ENCODE data around the gene KLHL22. TPM values are rescaled to one million over a fixed set of nuclear protein-coding genes. Genes with fewer than 3 reads are reported as not detected.
"Not testable (repeated sequence)": the region's sequence is repeated elsewhere in the genome, so short reads cannot be mapped to it uniquely, and the experiment has no call there.

KLHL22 gene
- total RNA-seq, 3 donors from 2014 or later: 4.6 to 5.8 (median 5.7) TPM

DNA sequence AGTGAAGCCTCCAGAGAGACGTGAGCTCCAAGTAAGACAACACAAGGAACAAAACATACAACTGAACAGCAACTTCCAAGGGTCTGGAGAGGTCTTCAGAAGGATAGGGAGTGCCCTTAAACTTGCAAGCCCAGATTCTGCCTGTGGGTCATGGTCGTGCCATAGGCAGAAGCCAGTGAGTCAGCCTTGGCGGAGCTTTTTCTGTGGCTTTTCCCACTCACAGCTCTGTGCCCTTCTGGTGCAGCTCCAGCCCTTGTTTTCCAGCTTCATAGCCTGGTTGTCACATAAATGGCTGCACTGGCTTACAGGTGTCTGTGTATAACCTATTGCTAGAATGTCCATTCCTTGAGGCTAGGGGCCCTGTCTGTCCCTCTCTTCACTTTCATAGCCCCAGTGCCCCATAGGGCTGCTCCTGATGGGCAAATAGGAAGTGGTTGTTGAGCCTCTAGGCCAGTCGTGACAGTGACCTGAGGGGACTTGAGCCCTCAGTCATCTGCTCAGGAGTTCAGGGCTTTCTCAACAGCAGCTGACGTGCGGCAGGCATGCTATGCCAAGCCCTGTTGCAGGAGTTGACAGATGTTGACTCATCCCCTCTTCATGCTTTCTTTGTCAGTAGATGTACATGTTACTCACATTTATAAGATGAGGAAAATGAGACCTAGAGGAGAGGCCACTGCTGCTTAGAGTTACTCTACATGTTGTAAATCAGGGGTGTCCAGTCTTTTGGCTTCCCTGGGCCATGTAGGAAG lies 19.2 kb upstream of the KLHL22 start:
- Mint-ChIP-seq H3K4me3 (peak overlapping the region; percentile 23), H3K4me1 (ENCODE audit: low read depth) (peaks cover 81% of the 10 kb centered on the region), H3K9me3 (no peaks in the 10 kb centered on the region), H3K27me3 (ENCODE audit: low read depth) (no peaks in the 10 kb centered on the region), H3K36me3 (ENCODE audit: insufficient read depth) (peaks cover 22% of the 10 kb centered on the region)
- no peak for DNase-seq
- ATAC-seq: peak; percentile 75 to 76

DNA sequence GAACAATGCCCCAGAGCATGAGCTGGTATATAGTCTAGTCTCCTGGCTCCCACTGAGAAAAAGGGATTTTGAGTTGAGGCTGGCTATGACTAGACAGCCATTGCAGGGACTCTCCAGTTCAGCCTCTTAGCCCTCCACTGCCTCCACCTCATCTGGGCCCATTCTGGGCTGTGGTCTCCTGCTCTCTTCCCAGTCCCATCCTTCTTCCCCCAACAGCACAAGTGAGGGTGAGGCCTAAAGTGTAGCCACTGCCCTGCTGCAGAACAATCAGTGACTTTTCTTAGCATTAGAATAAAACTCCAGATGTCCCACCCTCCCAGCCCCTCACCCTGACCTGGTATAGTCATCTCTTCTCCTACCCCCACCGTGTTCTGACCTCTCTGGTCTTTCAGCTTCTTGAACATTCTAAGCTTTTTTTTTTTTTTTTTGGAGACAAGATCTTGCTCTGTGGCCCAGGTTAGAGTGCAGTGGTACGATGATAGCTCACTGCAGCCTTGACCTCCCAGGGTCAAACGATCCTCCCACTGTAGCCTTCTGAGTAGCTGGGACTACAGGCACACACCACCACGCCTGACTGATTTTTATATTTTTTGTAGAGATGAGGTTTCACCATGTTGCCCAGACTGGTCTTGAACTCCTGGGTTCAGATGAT lies 16.1 kb upstream of the KLHL22 start:
- no peaks in the 10 kb centered on the region for H3K27me3 Mint-ChIP-seq (ENCODE audit: low read depth)
- no peak overlapping the region for H3K4me3 Mint-ChIP-seq
- ATAC-seq: no peak
- H3K36me3 Mint-ChIP-seq (ENCODE audit: insufficient read depth): peaks cover 21% of the 10 kb centered on the region
- no peak for DNase-seq
- H3K9me3 Mint-ChIP-seq: no peaks in the 10 kb centered on the region
- H3K4me1 Mint-ChIP-seq (ENCODE audit: low read depth): peaks cover 79% of the 10 kb centered on the region

DNA sequence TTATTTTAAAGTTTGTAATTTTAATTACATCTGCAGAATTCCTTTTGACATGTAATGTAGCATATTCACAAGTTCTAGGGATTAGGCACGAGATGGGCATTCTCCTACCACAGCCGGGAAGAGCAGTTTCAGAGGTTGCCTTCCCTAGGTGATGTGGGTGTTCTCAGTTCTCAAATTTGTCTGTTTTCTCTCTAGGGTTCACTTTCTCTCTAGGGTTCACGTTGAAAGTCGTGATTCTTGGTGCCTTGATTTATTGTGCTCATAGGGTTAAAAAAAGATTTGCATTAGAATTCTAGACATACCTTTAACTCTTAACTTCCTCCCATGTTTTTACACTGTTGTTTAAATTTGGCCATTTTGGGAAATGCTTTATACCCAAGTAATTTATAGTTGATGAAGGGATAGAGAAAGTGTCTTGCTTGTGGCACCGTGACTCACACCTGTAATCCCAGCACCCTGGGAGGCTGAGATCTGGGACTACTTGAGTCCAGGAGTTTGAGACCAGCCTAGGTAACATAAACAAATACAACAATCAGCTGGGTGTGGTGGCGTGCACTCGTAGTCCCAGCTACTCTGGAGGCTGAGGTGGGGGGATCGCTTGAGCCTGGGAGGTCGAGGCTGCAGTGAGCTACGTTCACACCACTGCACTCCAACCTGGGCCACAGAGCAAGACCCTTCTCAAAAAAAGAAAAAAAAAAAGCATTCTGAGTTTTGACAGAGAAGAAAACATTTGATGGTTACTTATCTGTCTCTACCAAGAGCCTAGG lies 15.4 kb upstream of the KLHL22 start:
- no peak for DNase-seq
- H3K4me1 Mint-ChIP-seq (ENCODE audit: low read depth): peaks cover 76% of the 10 kb centered on the region
- no peaks in the 10 kb centered on the region for H3K9me3 Mint-ChIP-seq
- no peaks in the 10 kb centered on the region for H3K27me3 Mint-ChIP-seq (ENCODE audit: low read depth)
- H3K36me3 Mint-ChIP-seq (ENCODE audit: insufficient read depth): peaks cover 21% of the 10 kb centered on the region
- ATAC-seq: no peak
- peak overlapping the region; percentile 43 for H3K4me3 Mint-ChIP-seq

DNA sequence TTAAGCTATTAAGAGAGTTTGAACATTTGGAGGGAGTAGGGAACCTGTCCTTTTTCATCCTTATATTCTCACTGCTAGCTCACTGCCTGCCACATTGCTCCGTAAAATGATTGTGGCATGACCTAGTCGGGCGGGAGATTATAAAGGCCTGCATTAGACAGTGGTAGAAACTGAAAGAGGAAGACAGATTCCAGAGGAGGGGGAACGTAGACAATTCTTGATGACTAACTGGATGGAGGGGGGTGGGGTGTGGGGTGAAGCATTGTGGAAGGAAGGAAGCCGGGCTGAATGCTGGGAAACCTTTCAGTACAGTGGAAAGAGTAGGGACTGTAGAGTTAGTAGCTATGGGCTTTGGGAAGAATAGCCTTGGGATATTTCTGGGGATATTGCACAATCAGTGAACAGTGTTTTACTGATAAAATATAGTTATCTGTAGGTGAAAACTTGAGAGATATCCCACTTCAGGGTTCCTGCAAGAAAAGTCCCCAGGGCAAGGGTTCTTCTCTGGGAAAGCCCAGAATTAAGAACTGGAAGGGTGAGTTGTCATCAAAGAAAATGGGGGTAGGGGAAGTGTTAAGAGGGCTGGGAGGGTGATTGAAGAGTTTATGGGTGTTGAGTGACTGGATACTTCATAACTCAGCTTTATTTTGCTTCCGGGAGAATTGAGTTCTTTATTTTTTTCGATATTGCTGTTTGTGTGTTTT lies 13.9 kb upstream of the KLHL22 start:
- peaks cover 67% of the 10 kb centered on the region for H3K4me1 Mint-ChIP-seq (ENCODE audit: low read depth)
- DNase-seq (peak; percentile 54), ATAC-seq (peak; percentile 41 to 44)
- no peaks in the 10 kb centered on the region for H3K9me3 Mint-ChIP-seq
- H3K4me3 Mint-ChIP-seq: peak overlapping the region; percentile 97
- H3K36me3 Mint-ChIP-seq (ENCODE audit: insufficient read depth): peaks cover 16% of the 10 kb centered on the region
- no peaks in the 10 kb centered on the region for H3K27me3 Mint-ChIP-seq (ENCODE audit: low read depth)

DNA sequence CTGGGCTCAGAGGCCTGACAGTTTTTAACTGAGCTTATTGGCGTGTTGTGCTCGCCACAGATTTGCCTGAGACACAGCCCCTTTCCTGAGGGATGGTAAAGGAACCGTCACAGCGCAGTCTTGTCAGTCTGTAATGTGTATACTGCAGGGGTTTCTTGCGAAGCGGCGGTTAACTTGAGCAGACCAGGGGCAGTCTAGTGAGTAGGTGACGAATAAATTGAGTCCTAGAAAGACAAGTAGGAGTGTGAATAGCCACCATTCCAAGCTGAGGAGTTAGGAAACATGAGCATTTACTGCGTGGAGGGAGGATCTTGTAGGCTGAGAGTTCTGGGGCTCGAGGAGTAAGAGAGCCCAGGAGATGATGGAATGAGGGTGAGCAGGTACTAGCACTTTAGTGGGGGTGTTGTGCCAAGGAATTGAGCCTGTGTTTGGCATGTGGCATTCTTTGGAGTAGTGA lies 13.2 kb upstream of the KLHL22 start:
- ATAC-seq (no peak), DNase-seq (no peak)
- Mint-ChIP-seq H3K4me3 (peak overlapping the region; percentile 97), H3K4me1 (ENCODE audit: low read depth) (peaks cover 61% of the 10 kb centered on the region), H3K27me3 (ENCODE audit: low read depth) (no peaks in the 10 kb centered on the region), H3K9me3 (no peaks in the 10 kb centered on the region), H3K36me3 (ENCODE audit: insufficient read depth) (peaks cover 11% of the 10 kb centered on the region)

DNA sequence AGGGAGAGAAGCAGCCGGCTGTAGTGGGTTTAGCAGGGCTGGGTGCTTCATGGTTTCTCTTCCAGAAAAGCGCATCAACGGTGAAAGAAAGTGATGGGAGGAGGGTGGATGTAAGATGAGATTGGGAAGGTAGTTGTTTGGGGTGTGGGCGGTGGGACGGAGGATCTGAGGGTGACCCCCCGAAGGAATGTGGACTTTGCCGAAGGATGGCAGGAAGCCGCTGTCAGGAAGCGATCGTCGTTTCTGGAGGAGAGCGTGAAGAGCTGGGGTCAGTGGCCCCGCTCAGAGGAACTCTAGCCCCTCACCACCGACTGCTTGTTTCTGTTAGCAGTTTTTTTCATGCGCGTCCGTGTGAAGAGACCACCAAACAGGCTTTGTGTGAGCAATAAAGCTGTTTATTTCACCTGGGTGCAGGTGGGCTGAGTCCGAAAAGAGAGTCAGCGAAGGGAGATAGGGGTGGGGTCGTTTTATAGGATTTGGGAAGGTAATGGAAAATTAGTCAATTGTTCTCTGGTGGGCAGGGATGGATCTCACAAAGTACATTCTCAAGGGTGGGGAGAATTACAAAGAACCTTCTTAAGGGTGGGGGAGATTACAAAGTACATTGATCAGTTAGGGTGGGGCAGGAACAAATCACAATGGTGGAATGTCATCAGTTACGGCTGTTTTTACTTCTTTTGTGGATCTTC lies 12.6 kb upstream of the KLHL22 start:
- ATAC-seq; H3K9me3 Mint-ChIP-seq; DNase-seq; H3K27me3 Mint-ChIP-seq (ENCODE audit: low read depth): not testable (repeated sequence)
- Mint-ChIP-seq H3K4me3 (peak overlapping the region; percentile 97), H3K4me1 (ENCODE audit: low read depth) (peaks cover 55% of the 10 kb centered on the region), H3K36me3 (ENCODE audit: insufficient read depth) (peaks cover 11% of the 10 kb centered on the region)

DNA sequence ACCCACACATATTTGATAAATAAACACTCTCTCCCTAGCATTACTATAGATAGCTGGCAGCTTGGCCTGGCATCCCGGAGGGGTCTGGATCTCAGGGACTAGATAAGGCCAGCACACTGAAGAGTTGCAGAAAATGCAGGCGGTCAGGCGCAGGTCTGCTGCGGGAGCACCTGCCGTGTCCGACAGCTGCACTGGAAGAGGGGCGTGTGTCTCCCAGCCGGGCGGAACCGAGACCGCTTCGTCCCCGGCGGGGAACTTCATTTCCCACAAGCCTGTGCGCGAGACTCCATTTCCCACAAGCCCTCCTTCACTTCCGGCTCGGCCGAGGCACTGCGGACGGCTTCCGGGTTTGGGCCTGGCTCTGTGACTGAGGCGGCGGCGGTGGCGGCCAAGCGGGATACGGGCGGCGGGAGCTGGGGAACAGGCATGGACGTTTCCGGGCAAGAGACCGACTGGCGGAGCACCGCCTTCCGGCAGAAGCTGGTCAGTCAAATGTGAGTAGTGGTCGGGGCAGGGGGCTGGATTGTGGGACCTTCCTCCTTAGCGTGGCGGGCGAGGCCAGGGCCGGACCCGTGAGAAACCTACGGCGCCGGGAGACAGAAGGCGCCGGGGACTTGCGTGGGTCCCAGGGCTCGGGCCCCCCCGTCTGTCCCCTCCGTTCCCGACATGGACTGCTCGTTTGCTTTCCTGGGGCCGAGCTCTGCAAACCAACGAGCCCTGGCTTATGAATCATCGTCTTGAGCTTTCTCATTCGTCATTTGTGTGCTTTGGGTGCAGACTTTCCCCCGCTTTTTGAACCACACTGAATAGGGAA lies 11.9 kb upstream of the KLHL22 start, which contains the start of gene MED15:
MED15 (plus strand) TSS at position 358 of the 814 bp plus-strand sequence; CDS start at position 427, 69 bp downstream.
- no peaks in the 10 kb centered on the region for H3K9me3 Mint-ChIP-seq
- H3K4me3 Mint-ChIP-seq: peak within 1 kb of the TSS; percentile 97
- H3K4me1 Mint-ChIP-seq (ENCODE audit: low read depth): peaks cover 55% of the 10 kb centered on the region
- H3K36me3 Mint-ChIP-seq (ENCODE audit: insufficient read depth): peaks cover 11% of the 10 kb centered on the region
- DNase-seq (peak; percentile 80), ATAC-seq (peak; percentile 87 to 88)
- no peaks in the 10 kb centered on the region for H3K27me3 Mint-ChIP-seq (ENCODE audit: low read depth)

DNA sequence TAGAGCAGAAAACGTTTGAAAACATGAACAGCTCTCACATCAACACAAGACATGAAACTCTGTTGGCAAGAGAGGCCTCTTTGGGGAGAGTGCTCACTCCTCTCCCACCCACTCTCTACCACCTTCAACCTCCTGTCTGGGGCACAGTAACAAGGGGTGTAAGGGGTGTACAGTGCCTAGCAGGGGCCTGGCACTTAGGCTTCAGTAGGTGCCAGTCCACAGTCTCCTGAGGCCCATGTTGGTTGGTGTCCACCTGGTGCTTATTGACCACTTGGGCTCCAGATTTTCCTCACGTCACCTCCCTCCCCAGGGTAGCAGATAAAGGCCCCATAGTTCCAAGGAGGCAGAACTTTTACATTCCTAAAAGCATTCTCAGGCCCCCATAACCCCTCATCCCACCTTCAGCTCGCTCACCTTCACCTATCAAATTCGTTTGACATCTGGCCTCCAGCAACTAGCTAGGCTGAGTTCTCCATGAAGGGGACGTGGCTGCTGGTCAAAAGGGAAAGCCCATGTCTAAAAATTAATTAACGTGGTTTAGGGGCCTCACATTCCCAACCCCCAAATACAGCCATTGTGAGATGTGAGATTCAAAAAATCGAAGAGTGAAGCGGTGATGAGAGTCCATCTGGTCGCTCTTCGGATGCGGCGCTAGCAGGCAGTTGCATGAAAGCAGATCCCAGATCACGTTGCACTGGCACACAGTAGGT lies 11.1 kb upstream of the KLHL22 start:
- DNase-seq: no peak
- H3K27me3 Mint-ChIP-seq (ENCODE audit: low read depth): no peaks in the 10 kb centered on the region
- no peaks in the 10 kb centered on the region for H3K9me3 Mint-ChIP-seq
- H3K4me1 Mint-ChIP-seq (ENCODE audit: low read depth): peaks cover 47% of the 10 kb centered on the region
- peaks cover 7% of the 10 kb centered on the region for H3K36me3 Mint-ChIP-seq (ENCODE audit: insufficient read depth)
- no peak for ATAC-seq
- H3K4me3 Mint-ChIP-seq: peak overlapping the region; percentile 97

DNA sequence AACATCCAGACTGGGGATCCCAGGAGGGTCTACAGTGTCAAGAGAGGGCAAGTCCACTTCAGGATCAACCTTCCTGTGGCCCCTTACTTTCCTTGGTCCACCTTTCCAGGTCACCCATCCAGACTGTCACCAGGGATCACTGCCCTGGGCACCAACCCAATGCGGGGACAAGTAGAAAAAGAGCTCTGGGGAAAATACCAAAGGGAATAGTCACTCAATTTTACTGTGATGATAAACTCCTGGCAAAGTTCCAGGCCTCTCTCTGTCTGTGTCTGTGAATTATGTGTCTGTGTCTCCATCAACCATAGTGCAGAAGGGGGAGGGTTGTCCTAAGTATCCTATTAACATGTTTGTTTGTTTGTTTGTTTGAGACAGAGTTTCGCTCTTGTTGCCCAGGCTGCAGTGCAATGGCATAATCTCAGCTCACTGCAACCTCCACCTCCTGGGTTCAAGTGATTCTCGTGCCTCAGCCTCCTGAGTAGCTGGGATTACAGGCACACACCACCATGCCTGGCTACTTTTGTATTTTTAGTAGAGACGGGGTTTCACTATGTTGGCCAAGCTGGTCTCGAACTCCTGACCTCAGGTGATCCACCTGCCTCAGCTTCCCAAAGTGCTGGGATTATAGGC lies 8.8 kb upstream of the KLHL22 start:
- H3K36me3 Mint-ChIP-seq (ENCODE audit: insufficient read depth); DNase-seq; H3K9me3 Mint-ChIP-seq; H3K27me3 Mint-ChIP-seq (ENCODE audit: low read depth); ATAC-seq; H3K4me3 Mint-ChIP-seq: not testable (repeated sequence)
- peaks cover 24% of the 10 kb centered on the region for H3K4me1 Mint-ChIP-seq (ENCODE audit: low read depth)

DNA sequence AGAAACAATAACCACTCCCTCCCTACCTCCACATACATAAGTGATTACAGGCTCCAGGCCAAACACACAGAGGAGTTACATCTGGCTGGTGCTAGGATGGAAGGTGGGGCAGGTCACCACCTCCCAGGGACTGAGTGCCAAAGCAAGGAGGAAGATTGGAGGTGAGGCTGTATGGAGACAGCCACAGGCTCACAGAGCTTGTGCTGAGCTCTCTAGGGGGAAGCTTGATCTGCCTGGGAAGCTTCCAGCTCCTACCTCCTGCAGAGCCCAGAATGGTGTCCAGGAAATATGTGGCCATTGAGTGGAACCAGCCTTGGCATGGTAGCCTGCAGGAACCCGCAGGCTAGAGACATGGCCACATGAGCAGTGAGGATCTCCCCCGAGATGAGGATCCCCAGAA lies 8.2 kb upstream of the KLHL22 start:
- Mint-ChIP-seq H3K27me3 (ENCODE audit: low read depth) (no peaks in the 10 kb centered on the region), H3K4me1 (ENCODE audit: low read depth) (peaks cover 18% of the 10 kb centered on the region), H3K36me3 (ENCODE audit: insufficient read depth) (peaks cover 5% of the 10 kb centered on the region), H3K9me3 (no peaks in the 10 kb centered on the region), H3K4me3 (no peak overlapping the region)
- ATAC-seq (no peak), DNase-seq (no peak)

DNA sequence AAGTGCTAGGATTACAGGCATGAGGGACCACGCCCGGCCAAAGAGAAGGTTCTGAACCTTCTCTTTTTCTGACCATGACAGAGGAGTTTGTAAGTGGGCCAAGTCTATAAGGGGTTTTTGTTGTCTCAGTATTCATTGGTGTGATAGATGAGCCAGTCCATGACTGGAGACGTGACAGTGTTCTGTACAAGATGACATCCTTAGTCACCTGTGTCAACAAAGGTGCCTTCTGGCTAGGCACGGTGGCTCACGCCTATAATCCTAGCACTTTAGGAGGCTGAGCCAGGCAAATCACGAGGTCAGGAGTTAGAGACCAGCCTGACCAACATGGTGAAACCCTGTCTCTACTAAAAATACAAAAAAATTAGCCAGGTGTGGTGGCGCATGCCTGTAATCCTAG lies 4.2 kb upstream of the KLHL22 start:
- Mint-ChIP-seq H3K36me3 (ENCODE audit: insufficient read depth) (peaks cover 5% of the 10 kb centered on the region), H3K4me1 (ENCODE audit: low read depth) (peaks cover 8% of the 10 kb centered on the region), H3K27me3 (ENCODE audit: low read depth) (no peaks in the 10 kb centered on the region), H3K9me3 (no peaks in the 10 kb centered on the region), H3K4me3 (no peak overlapping the region)
- ATAC-seq (no peak), DNase-seq (no peak)

DNA sequence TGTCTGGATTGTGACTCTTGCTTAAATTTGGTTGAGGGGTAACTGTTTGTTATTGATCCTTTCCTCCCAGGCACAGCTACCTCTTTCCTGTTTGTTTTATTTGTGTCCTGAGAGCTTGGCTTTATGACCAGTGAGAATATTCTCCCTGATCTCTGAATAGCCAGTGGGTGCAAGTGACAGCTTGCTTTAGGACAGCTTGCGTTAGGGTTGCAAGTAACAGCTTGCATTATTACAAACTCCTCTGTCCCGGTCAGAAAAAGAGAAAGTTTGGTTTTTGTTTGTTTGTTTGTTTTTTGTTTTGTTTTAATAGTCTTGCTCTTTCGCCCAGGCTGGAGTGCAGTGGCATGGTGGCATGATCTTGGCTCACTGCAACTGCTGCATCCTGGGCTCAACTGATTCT lies 3.3 kb upstream of the KLHL22 start:
- Mint-ChIP-seq H3K27me3 (ENCODE audit: low read depth) (no peaks in the 10 kb centered on the region), H3K4me1 (ENCODE audit: low read depth) (peaks cover 15% of the 10 kb centered on the region), H3K4me3 (no peak overlapping the region), H3K9me3 (no peaks in the 10 kb centered on the region), H3K36me3 (ENCODE audit: insufficient read depth) (peaks cover 5% of the 10 kb centered on the region)
- DNase-seq (no peak), ATAC-seq (no peak)

Data from activated T-cell treated with anti-CD3 and anti-CD28 coated beads, Interleukin-2, amount 50 U/mL, for 4 hours (primary cell).